GM18868 (cell line): ENCODE measurements around the gene TREX2.
A peak's percentile ranks its signal among the peaks of the same experiment; 100 is the strongest.

Experiments used
- ATAC-seq: cut with Tn5 transposase; IDR thresholded peaks from one replicate; pipeline ENCODE4 v1.9.1; 2021; ENCODE audit warnings: mild to moderate bottlenecking, moderate library complexity; ENCODE audit not compliant: unreplicated experiment

TREX2 gene

GRCh38 chrX:153476666-153477363 lies 31.0 kb upstream of the TREX2 start:
- no peak for ATAC-seq

- no peak for ATAC-seq
These were observed 30.0 kb upstream of the TREX2 start for GRCh38 chrX:153475751-153476281.

GRCh38 chrX:153475271-153475670 lies 29.4 kb upstream of the TREX2 start:
- ATAC-seq = no peak

GRCh38 chrX:153474718-153475117 lies 28.9 kb upstream of the TREX2 start:
- ATAC-seq = no peak

GRCh38 chrX:153474266-153474665 lies 28.4 kb upstream of the TREX2 start:
- no peak for ATAC-seq

GRCh38 chrX:153473126-153473525 lies 27.3 kb upstream of the TREX2 start:
- no peak for ATAC-seq

- no peak for ATAC-seq
These were observed 25.9 kb upstream of the TREX2 start for GRCh38 chrX:153471663-153472280.

- peak; percentile 82 for ATAC-seq
These were observed 24.8 kb upstream of the TREX2 start, which contains the start of gene HAUS7 for GRCh38 chrX:153470411-153471363. Gene HAUS7, minus strand, starts transcription at chrX:153470576. Its CDS starts 19 bp downstream, at chrX:153470557.

GRCh38 chrX:153469811-153470410 lies 24.1 kb upstream of the TREX2 start:
- peak; percentile 34 for ATAC-seq

- ATAC-seq = no peak
These were observed 22.2 kb upstream of the TREX2 start for GRCh38 chrX:153468008-153468580.

GRCh38 chrX:153465691-153466380 lies 20.0 kb upstream of the TREX2 start:
- ATAC-seq = no peak

- ATAC-seq = no peak
These were observed 18.3 kb upstream of the TREX2 start for GRCh38 chrX:153464116-153464515.

- ATAC-seq = no peak
These were observed 17.7 kb upstream of the TREX2 start for GRCh38 chrX:153463556-153463955.

GRCh38 chrX:153463031-153463430 lies 17.2 kb upstream of the TREX2 start:
- ATAC-seq = no peak

GRCh38 chrX:153462291-153462690 lies 16.4 kb upstream of the TREX2 start:
- no peak for ATAC-seq

GRCh38 chrX:153460826-153461225 lies 15.0 kb upstream of the TREX2 start:
- ATAC-seq = no peak

- ATAC-seq = no peak
These were observed 14.1 kb upstream of the TREX2 start for GRCh38 chrX:153459986-153460385.

- no peak for ATAC-seq
These were observed 12.6 kb upstream of the TREX2 start for GRCh38 chrX:153458476-153458875.

GRCh38 chrX:153457827-153458466 lies 12.1 kb upstream of the TREX2 start:
- no peak for ATAC-seq
